GM10266 (cell line): ENCODE measurements around the gene C10orf88.

ENCODE experiments used
- DNase-seq: peaks from one replicate; pipeline ENCODE4 v3.0.0; 2012; ENCODE audit errors: extremely low spot score
- TF ChIP-seq, protein P1 (sequence below): IDR thresholded peaks from 2 replicates; pipeline ENCODE4 v1.5.1; 2012; ENCODE audit warnings: mild to moderate bottlenecking, low read depth; ENCODE audit not compliant: control insufficient read depth, insufficient read depth; ENCODE audit errors: missing control alignments

Gene C10orf88

DNA sequence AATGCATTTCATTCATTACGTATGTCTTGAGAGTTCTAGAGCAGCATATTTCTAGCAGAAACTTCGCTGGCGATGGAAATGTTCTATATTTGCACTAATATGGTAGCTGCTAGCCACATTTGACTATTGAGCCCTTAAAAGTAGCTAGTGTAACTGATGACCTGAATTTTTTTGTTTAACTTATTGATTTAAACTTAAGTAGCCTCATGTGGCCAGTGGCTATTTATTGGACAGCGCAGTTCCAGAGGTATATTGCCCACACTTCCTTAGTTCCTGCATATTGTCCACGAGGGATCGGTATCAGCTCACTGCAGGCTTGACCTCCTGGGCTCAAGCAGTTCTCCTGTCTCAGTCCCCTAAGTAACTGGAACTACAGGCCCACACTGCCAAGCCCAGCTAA, 29.9 kb upstream of the C10orf88 start:
- TF ChIP-seq, protein P1, sequence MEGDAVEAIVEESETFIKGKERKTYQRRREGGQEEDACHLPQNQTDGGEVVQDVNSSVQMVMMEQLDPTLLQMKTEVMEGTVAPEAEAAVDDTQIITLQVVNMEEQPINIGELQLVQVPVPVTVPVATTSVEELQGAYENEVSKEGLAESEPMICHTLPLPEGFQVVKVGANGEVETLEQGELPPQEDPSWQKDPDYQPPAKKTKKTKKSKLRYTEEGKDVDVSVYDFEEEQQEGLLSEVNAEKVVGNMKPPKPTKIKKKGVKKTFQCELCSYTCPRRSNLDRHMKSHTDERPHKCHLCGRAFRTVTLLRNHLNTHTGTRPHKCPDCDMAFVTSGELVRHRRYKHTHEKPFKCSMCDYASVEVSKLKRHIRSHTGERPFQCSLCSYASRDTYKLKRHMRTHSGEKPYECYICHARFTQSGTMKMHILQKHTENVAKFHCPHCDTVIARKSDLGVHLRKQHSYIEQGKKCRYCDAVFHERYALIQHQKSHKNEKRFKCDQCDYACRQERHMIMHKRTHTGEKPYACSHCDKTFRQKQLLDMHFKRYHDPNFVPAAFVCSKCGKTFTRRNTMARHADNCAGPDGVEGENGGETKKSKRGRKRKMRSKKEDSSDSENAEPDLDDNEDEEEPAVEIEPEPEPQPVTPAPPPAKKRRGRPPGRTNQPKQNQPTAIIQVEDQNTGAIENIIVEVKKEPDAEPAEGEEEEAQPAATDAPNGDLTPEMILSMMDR: no peak
- DNase-seq: no peak

DNA sequence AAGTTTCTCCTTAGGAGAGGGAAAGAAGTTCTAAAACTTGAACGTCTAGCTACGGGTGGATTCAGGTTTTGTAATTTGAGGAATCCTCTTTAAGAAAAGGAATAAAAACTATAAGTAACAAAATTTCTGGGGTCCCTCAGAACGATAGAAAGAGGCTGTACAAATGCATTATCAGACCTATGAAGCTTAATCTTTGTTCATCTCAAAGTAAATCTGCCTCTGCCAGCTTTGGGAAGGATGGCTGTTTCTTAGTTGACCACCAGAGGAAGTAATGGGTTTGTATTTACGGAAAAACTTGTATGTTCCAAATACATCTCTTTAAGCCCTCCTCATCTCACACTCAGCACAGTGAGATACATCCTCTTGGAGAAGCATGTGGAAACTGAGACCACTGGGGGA, 27.0 kb upstream of the C10orf88 start:
- peak; percentile 53 for DNase-seq
- TF ChIP-seq, protein P1: peak; percentile 10

DNA sequence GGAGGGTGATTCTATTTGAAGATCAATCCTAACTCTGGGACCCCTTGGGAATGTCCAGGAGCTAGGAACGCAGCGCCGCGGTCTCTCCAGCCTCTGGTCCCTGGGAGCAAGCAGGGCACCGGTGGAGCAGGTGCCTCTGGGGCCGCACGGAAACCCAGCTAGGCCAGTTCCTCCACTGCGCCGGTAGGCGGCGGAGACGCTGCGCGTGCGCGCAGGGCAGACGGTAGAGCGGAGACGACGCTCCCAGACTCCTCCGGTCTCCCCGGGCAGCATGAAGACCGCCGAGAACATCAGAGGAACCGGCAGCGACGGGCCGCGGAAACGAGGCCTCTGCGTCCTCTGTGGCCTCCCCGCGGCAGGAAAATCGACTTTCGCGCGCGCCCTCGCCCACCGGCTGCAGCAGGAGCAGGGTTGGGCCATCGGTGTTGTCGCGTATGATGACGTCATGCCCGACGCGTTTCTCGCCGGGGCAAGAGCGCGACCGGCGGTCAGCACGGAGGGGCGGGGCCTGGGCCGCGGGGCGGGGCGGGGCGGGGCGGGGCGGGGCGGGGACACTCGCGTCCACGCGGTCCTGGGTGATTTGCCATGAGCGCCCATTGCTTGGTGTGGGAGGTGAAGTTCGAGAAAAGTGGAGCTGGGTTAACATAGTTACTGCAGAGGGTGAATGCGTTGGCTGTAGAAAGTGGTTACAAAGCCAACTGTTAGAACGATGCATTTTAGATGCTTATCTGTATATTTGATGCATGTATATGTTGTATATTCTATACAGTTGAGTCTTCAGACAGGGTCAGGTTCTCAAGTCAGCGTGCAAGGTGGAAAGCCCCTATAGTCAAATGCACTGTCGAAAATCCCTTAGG, 26.4 kb upstream of the C10orf88 start, which contains the start of gene PSTK:
Gene PSTK, plus strand, starts transcription at position 193 of the 857 bp plus-strand sequence. Its CDS starts 79 bp downstream, at position 272.
- DNase-seq: peak; percentile 95
- TF ChIP-seq, protein P1: peak; percentile 89

DNA sequence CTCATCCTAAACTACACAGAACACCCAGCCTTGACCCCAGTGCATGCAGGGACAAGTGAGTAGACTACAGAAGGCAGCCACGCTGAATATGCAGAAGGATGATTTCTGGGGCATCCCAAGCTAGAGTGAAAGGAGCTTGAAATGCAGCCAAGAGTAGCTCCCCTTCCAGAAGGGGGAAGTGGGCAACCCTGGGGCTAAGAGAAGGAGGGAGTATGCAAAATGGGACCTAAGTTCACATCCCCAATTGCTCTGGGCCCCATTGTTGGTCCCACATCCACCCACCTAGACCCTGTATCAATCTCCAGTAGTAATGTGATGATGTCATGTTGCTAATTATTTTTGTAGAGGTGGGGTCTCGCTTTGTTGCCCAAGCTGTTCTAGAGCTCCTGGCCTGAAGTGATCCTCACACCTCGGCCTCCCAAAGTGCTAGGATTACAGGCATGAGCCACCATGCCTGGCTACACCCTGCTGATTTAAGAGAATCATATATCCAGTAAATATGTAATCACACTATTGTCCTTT, 20.6 kb upstream of the C10orf88 start:
- no peak for DNase-seq

DNA sequence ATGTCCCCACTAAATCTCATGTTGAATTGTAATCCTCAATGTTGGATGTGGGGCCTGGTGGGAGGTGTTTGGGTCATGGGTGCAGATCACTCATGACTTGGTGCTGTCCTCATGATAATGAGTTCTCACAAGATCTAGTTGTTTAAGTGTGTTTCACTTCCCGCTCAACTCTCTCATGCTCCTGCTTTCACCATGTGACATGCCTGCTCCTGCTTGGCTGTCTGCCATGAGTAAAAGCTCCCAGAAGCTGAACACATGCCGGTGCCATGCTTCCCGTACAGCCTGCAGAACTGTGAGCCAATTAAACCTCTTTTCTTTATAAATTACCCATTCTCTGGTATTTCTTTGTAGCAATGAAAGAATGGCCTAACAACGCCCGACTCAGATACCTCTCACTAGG, 20.0 kb upstream of the C10orf88 start:
- TF ChIP-seq, protein P1: no peak

More for the DNA sequence above, 20.6 kb upstream of the C10orf88 start:
- TF ChIP-seq, protein P1: no peak

DNA sequence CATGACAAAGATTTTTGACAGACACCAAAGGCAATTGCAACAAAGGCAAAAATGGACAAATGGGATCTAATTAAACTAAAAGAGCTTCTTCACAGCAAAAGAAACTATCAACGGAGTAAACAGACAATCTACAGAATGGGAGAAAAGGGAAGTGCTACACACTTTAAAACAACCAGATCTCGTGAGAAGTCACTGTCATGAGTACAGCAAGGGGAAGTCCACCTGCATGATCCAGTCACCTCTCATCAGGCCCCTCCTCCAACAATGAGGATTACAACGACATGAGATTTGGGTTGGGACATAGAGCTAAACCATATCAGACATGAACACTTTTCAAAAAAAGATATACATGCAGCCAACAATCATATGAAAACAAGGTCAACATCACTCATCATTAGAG, 14.7 kb upstream of the C10orf88 start:
- DNase-seq: no peak
- TF ChIP-seq, protein P1: no peak

More for the DNA sequence above, 20.0 kb upstream of the C10orf88 start:
- no peak for DNase-seq

DNA sequence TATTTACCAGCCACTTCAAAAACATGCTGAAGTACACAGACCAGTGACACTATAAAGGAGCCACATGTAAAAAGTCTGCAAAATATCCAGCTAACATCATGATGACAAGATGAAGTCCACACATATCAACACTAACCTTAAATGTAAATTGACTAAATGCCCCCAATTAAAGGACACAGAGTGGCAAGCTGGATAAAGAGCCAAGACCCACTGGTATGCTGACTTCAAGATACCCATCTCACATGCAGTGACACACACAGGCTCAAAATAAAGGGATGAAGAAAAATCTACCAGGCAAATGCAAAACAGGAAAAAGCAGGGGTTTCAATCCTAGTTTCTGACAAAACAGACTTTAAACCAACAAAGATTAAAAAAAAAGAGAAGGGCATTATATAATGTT, 12.9 kb upstream of the C10orf88 start:
- TF ChIP-seq, protein P1: no peak
- no peak for DNase-seq
